Mucosa of gallbladder (tissue), 1 donor: ENCODE data around the gene FOXN3. TPM values are rescaled to one million over a fixed set of nuclear protein-coding genes. Genes with fewer than 3 reads are reported as not detected.
"Not testable (repeated sequence)": the region's sequence is repeated elsewhere in the genome, so short reads cannot be mapped to it uniquely, and the experiment has no call there.

Experiments
- DNase-seq: peaks from one replicate; pipeline ENCODE4 v3.0.0-alpha.2; 2020; ENCODE audit warnings: low spot score
- total RNA-seq: library from RNA; stranded (reverse); gene quantifications from one replicate; pipeline ENCODE4 v1.2.1, GENCODE V29; 2021
- donor health status: DM: no; HTN: no; CAD: no.

Gene FOXN3
- total RNA-seq, 1 donor from 2014 or later = 63.0 TPM

GRCh38 chr14:89131004-89131750 lies 285.9 kb downstream of the FOXN3 start:
- no peak for DNase-seq

- DNase-seq = no peak
Observed at GRCh38 chr14:89129570-89129969, 287.5 kb downstream of the FOXN3 start.

DNA sequence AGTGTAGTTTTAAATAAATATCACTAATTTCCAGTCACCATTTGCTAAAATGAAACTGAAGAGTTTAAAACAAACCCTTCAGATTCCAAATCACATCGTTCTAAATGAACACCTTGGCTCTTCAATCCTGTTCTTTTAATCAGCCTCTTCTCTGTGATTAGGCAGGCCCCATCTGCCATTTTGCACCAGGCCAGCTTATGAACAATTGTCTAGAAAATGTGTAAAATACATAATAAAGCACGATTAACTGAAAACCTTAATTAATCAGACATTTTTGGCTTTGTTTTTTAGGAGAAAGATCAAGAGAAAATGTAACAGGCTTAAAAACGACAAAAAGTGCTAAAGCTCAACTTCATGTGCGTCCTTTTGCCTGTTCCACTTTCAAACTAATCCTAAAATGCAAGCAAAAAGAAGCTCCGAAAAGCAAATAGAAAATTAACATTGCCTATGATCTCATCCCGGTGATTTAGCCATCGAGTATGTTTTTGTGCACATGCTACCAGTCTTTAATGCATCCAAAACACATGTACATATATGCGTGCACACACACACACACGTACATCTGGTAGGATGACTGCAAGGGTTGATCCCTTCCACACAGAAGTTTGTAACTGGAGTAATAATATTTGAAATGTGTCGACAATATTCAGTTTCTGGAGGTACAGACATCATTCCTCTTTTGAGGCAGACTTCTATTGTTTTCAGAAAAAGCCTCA lies 288.6 kb downstream of the FOXN3 start:
- DNase-seq = no peak

- no peak for DNase-seq
Observed at GRCh38 chr14:89126461-89126860, 290.6 kb downstream of the FOXN3 start.

DNA sequence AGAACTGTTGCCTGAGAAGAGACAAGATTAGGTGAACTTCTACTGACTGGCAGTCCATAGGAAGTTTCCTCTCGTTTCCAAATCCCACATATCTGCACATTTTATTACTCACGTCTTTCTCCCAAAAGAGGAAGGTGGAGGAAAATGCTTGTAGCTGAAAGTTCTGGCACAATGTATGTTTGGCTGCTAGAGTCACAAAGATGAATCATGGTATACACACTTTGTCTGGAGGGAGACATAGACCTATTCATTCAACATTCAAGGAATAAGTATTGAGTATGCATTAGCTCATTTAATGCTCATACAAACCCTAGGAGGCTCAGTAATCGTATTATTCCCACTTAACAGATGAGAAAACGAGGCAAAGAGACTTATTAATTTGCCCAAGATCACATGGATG lies 291.8 kb downstream of the FOXN3 start:
- no peak for DNase-seq

DNA sequence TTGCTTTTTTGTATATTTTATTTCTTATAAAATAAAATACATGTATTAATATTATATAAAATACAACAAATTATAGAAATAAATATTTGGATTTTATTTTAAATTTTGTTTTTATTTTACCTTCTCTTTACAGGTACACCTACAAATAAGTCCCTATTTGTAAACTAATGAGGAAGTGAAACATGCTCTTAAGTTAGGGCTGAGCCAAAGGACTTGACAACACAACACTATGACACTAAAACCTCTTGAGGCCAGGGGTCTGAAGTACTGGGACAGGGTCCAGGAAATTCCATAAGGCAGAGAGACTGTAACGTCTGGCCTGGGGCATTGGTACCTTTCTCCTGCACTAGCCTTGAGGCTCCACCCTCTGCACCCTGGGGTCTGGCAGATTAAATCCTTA lies 293.2 kb downstream of the FOXN3 start:
- no peak for DNase-seq

- DNase-seq = no peak
Observed at GRCh38 chr14:89123215-89123614, 293.8 kb downstream of the FOXN3 start.

- DNase-seq = no peak
Observed at GRCh38 chr14:89121968-89122620, 294.9 kb downstream of the FOXN3 start.

DNA sequence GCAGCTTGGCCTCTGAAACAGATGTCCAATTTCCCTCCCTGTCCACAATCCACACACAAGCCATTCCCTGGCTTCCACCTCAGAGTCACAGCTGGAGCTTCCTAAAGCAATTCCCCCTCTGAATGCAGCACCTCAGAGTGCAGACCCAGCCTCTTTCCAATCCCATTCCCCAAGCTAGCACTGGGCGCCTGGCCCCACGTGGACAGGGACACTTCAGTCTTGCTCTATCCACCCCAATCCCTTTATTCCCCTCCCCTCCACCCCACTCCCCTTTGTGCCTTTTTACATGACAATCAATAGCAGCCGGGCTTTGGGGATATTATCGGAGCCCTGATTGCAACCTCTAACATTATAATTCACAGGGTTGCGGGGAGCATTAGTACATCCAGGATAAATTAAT lies 300.0 kb downstream of the FOXN3 start:
- DNase-seq = no peak

DNA sequence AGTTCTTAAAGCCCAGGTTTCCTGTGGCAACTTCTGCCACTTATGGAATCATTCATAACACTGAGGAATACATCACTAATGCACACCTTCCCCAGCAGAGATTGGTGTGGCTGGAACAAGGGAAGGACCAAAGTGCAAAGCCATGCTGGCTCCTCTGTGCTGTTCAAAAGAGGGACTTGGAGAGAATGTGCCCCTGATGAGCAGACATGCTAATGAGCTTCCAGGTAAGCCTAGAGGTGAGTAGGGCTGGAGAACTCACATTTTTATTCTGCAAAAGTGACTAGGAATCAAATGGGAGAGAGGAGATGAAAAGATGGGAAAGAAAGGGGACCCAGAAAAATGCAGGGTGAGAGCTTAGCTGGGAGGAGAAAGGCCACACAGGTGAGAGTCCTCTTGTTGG lies 302.9 kb downstream of the FOXN3 start:
- no peak for DNase-seq

GRCh38 chr14:89112720-89113119 lies 304.3 kb downstream of the FOXN3 start:
- no peak for DNase-seq

GRCh38 chr14:89111766-89112543 lies 305.1 kb downstream of the FOXN3 start:
- not testable (repeated sequence) for DNase-seq

DNA sequence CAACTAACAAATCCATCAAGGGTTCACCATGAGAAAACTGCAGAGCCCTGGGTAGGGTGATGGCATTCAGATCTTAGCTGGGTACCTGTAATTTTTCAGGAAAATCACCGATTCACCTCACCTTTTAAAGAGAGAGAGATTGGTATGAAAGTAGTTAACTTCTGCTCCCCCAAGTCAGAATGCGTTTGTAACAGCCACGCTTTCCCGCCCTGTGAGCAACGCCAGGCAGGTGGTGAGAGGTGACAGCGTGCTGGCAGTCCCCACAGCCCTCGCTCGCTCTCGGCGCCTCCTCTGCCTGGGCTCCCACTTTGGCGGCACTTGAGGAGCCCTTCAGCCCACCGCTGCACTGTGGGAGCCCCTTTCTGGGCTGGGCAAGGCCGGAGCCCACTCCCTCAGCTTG lies 305.8 kb downstream of the FOXN3 start:
- not testable (repeated sequence) for DNase-seq

DNA sequence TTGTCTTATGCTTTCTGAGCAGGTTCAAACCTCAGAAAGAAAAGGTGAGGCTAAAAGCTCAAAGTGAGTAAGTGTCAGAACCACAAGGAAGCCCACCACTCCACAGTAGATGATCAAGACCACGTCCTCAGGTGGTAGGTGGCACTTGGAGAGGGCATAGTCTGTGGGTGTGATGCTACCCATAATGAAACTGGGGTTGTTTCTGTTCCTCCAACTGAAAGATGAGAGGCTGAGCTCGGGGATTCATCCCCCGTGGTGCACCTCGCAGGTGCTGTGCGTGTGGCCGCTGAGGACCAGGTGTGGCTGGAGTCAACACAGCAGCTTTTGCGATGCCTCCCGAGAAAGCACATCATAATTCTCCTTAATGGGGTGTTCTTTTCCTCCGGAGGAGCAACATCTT lies 306.9 kb downstream of the FOXN3 start:
- DNase-seq = no peak

GRCh38 chr14:89108608-89109007 lies 308.4 kb downstream of the FOXN3 start:
- no peak for DNase-seq

DNA sequence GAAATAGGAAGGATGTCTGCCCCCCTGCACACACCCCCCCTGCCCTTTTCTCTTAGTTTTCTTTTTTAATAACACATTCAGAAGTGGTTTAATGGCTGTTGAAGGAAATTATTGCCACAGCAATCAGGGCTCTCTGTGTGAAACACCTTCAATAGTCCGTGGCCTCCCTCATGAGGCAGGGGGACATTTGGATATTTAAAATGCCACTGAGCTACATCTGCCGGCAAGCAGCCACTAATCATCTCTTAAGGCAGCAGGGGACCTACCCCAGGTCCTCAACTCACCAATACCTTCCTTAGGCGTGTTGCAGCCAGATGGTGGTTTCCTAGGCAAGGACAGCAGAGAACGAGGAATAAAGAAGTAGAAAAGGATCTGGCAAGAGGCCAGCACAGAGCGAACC lies 309.4 kb downstream of the FOXN3 start:
- DNase-seq = no peak
